ENCODE data around the gene OTULIN.

DNA sequence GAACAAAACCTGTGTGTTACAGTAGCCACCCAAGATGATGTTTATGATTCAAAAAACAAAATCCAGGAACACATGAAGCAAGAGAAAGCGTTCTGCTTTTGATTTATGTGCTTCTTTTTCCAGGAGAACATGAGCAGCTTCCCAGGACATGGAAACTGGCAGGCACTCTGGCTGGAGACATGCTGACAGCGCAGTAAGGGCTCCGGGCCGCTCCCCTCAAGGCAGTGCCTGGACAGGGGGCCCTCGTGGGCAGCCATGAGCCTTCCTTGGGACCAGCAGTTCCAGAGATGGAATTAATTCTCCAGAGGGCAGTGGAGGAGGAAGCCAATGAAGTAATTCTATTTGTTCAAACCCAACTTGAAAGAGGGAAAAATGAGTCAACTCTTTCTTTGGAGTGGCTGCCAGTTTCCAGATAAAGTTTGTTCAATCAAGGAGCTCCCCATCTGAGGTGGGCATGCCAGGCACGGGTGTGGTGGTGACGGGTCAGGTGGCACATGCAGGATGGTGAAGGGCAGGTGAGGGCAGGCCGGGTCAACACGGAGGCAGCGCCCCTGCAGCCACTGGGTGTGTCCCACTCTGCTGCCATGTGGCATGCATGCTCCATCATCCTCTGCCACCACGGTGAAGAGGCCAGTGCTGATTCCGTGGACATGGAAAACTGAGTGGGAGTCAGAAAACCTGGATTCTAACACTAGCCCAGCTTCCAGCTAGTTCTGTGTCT, 83.8 kb downstream of the OTULIN start:
- TF ChIP-seq POLR2AphosphoS5 (IDR thresholded peaks at IDR 0.05; ENCODE audit: low read depth, low read length) = no peak
- no peak for TF ChIP-seq YY1 (IDR thresholded peaks at IDR 0.05; ENCODE audit: low read depth)
- TF ChIP-seq, protein P1, sequence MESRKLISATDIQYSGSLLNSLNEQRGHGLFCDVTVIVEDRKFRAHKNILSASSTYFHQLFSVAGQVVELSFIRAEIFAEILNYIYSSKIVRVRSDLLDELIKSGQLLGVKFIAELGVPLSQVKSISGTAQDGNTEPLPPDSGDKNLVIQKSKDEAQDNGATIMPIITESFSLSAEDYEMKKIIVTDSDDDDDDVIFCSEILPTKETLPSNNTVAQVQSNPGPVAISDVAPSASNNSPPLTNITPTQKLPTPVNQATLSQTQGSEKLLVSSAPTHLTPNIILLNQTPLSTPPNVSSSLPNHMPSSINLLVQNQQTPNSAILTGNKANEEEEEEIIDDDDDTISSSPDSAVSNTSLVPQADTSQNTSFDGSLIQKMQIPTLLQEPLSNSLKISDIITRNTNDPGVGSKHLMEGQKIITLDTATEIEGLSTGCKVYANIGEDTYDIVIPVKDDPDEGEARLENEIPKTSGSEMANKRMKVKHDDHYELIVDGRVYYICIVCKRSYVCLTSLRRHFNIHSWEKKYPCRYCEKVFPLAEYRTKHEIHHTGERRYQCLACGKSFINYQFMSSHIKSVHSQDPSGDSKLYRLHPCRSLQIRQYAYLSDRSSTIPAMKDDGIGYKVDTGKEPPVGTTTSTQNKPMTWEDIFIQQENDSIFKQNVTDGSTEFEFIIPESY (IDR thresholded peaks at IDR 0.05; ENCODE audit: borderline replicate concordance, low read depth) = no peak
- TF ChIP-seq, protein P2, sequence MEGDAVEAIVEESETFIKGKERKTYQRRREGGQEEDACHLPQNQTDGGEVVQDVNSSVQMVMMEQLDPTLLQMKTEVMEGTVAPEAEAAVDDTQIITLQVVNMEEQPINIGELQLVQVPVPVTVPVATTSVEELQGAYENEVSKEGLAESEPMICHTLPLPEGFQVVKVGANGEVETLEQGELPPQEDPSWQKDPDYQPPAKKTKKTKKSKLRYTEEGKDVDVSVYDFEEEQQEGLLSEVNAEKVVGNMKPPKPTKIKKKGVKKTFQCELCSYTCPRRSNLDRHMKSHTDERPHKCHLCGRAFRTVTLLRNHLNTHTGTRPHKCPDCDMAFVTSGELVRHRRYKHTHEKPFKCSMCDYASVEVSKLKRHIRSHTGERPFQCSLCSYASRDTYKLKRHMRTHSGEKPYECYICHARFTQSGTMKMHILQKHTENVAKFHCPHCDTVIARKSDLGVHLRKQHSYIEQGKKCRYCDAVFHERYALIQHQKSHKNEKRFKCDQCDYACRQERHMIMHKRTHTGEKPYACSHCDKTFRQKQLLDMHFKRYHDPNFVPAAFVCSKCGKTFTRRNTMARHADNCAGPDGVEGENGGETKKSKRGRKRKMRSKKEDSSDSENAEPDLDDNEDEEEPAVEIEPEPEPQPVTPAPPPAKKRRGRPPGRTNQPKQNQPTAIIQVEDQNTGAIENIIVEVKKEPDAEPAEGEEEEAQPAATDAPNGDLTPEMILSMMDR (IDR thresholded peaks at IDR 0.05) = no peak

Data from SK-N-SH (cell line).